ENCODE data around the gene TLCD5.

Gene TLCD5
- total RNA-seq: 0 reads per million in 4 donors

GRCh38 chr11:120324932-120325810, at the start of gene TLCD5:
Gene TLCD5, plus strand, starts transcription at chr11:120325299. Its CDS starts 2,143 bp downstream, at chr11:120327442.
- DNase-seq: peak in 4 of 5 donors; percentile 22 to 29 (median 26)

- no peak for DNase-seq
Measured at GRCh38 chr11:120279502-120279901, 45.6 kb upstream of the TLCD5 start.

GRCh38 chr11:120280600-120281051, 44.5 kb upstream of the TLCD5 start:
- no peak for DNase-seq

GRCh38 chr11:120281143-120281795, 43.8 kb upstream of the TLCD5 start:
- no peak for DNase-seq

- no peak for DNase-seq
Measured at GRCh38 chr11:120283124-120283523, 42.0 kb upstream of the TLCD5 start.

GRCh38 chr11:120284272-120284671, 40.8 kb upstream of the TLCD5 start:
- DNase-seq: no peak

- no peak for DNase-seq
Measured at GRCh38 chr11:120285256-120285655, 39.8 kb upstream of the TLCD5 start.

GRCh38 chr11:120288021-120288420, 37.1 kb upstream of the TLCD5 start:
- DNase-seq: no peak

- DNase-seq: no peak
Measured at GRCh38 chr11:120289426-120289825, 35.7 kb upstream of the TLCD5 start.

- DNase-seq: no peak
Measured at GRCh38 chr11:120290956-120291355, 34.1 kb upstream of the TLCD5 start.

GRCh38 chr11:120293038-120293800, 31.9 kb upstream of the TLCD5 start:
- DNase-seq: no peak

- no peak for DNase-seq
Measured at GRCh38 chr11:120294096-120294495, 31.0 kb upstream of the TLCD5 start.

GRCh38 chr11:120295099-120295498, 30.0 kb upstream of the TLCD5 start:
- DNase-seq: no peak

- DNase-seq: no peak
Measured at GRCh38 chr11:120296554-120296953, 28.5 kb upstream of the TLCD5 start.

- no peak for DNase-seq
Measured at GRCh38 chr11:120298461-120298860, 26.6 kb upstream of the TLCD5 start.

GRCh38 chr11:120302001-120302805, 22.9 kb upstream of the TLCD5 start:
- no peak for DNase-seq

- peak in 4 of 5 donors; percentile 11 to 47 (median 27) for DNase-seq
Measured at GRCh38 chr11:120303004-120303637, 22.0 kb upstream of the TLCD5 start.

GRCh38 chr11:120304526-120304925, 20.6 kb upstream of the TLCD5 start:
- DNase-seq: no peak

- no peak for DNase-seq
Measured at GRCh38 chr11:120305286-120305685, 19.8 kb upstream of the TLCD5 start.

GRCh38 chr11:120306519-120307242, 18.4 kb upstream of the TLCD5 start:
- DNase-seq: no peak

- DNase-seq: no peak
Measured at GRCh38 chr11:120307476-120307875, 17.6 kb upstream of the TLCD5 start.

Measured in T-helper 1 cell (primary cell).